Measurements from ENCODE around the gene PDE4D.

Gene PDE4D

GRCh38 chr5:58998544-58998943, 895.0 kb downstream of the PDE4D start:
- TF ChIP-seq FOXP2 (optimal IDR thresholded peaks at IDR 0.05; ENCODE audit: borderline replicate concordance, extremely low read depth, extremely low read length, insufficient read depth), result no peak
- no peak for TF ChIP-seq POLR2AphosphoS5 (IDR thresholded peaks at IDR 0.05; ENCODE audit: low read depth, low read length)
- TF ChIP-seq TAF1 (IDR thresholded peaks at IDR 0.05; ENCODE audit: borderline replicate concordance, insufficient read depth, low read length), result no peak
- TF ChIP-seq, protein P1, sequence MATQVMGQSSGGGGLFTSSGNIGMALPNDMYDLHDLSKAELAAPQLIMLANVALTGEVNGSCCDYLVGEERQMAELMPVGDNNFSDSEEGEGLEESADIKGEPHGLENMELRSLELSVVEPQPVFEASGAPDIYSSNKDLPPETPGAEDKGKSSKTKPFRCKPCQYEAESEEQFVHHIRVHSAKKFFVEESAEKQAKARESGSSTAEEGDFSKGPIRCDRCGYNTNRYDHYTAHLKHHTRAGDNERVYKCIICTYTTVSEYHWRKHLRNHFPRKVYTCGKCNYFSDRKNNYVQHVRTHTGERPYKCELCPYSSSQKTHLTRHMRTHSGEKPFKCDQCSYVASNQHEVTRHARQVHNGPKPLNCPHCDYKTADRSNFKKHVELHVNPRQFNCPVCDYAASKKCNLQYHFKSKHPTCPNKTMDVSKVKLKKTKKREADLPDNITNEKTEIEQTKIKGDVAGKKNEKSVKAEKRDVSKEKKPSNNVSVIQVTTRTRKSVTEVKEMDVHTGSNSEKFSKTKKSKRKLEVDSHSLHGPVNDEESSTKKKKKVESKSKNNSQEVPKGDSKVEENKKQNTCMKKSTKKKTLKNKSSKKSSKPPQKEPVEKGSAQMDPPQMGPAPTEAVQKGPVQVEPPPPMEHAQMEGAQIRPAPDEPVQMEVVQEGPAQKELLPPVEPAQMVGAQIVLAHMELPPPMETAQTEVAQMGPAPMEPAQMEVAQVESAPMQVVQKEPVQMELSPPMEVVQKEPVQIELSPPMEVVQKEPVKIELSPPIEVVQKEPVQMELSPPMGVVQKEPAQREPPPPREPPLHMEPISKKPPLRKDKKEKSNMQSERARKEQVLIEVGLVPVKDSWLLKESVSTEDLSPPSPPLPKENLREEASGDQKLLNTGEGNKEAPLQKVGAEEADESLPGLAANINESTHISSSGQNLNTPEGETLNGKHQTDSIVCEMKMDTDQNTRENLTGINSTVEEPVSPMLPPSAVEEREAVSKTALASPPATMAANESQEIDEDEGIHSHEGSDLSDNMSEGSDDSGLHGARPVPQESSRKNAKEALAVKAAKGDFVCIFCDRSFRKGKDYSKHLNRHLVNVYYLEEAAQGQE (IDR thresholded peaks at IDR 0.05; ENCODE audit: insufficient read depth in 1 of 2, low read depth in 2 of 2, low read length in 2 of 2), result no peak
- TF ChIP-seq SIN3A (IDR thresholded peaks at IDR 0.05; ENCODE audit: borderline replicate concordance, insufficient read depth, low read length), result no peak

DNA sequence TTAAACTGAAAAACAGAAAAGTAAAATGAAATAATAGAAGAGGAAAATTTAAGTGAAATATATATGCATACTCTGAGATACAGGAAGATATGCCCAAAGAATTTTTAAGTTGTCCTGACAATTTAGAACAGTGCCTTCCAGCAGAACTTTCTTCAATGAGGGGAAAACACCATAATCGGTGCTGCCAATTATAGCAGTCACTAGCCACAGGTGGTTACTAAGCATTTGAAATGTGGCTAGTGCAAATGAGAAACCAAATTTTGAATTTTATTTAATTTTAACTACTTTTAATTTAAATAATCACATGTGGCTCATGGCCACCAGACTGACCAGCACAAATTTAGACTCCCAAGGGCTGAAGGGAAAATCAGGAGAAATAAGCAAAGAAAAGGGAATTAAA, 900.1 kb downstream of the PDE4D start:
- TF ChIP-seq FOXP2 (optimal IDR thresholded peaks at IDR 0.05; ENCODE audit: borderline replicate concordance, extremely low read depth, extremely low read length, insufficient read depth) (no peak), POLR2AphosphoS5 (IDR thresholded peaks at IDR 0.05; ENCODE audit: low read depth, low read length) (no peak), SIN3A (IDR thresholded peaks at IDR 0.05; ENCODE audit: borderline replicate concordance, insufficient read depth, low read length) (no peak), TAF1 (IDR thresholded peaks at IDR 0.05; ENCODE audit: borderline replicate concordance, insufficient read depth, low read length) (no peak)
- TF ChIP-seq, protein P1 (IDR thresholded peaks at IDR 0.05; ENCODE audit: insufficient read depth in 1 of 2, low read depth in 2 of 2, low read length in 2 of 2), result no peak

GRCh38 chr5:58988938-58989337, 904.6 kb downstream of the PDE4D start:
- TF ChIP-seq FOXP2 (optimal IDR thresholded peaks at IDR 0.05; ENCODE audit: borderline replicate concordance, extremely low read depth, extremely low read length, insufficient read depth) (no peak), SIN3A (IDR thresholded peaks at IDR 0.05; ENCODE audit: borderline replicate concordance, insufficient read depth, low read length) (no peak), TAF1 (IDR thresholded peaks at IDR 0.05; ENCODE audit: borderline replicate concordance, insufficient read depth, low read length) (no peak), POLR2AphosphoS5 (IDR thresholded peaks at IDR 0.05; ENCODE audit: low read depth, low read length) (no peak)
- TF ChIP-seq, protein P1 (IDR thresholded peaks at IDR 0.05; ENCODE audit: insufficient read depth in 1 of 2, low read depth in 2 of 2, low read length in 2 of 2), result no peak

- TF ChIP-seq SIN3A (IDR thresholded peaks at IDR 0.05; ENCODE audit: borderline replicate concordance, insufficient read depth, low read length), result no peak
- no peak for TF ChIP-seq FOXP2 (optimal IDR thresholded peaks at IDR 0.05; ENCODE audit: borderline replicate concordance, extremely low read depth, extremely low read length, insufficient read depth)
- no peak for TF ChIP-seq TAF1 (IDR thresholded peaks at IDR 0.05; ENCODE audit: borderline replicate concordance, insufficient read depth, low read length)
- TF ChIP-seq, protein P1 (IDR thresholded peaks at IDR 0.05; ENCODE audit: insufficient read depth in 1 of 2, low read depth in 2 of 2, low read length in 2 of 2), result no peak
- TF ChIP-seq POLR2AphosphoS5 (IDR thresholded peaks at IDR 0.05; ENCODE audit: low read depth, low read length), result no peak
These were observed 906.3 kb downstream of the PDE4D start for GRCh38 chr5:58987193-58987592.

DNA sequence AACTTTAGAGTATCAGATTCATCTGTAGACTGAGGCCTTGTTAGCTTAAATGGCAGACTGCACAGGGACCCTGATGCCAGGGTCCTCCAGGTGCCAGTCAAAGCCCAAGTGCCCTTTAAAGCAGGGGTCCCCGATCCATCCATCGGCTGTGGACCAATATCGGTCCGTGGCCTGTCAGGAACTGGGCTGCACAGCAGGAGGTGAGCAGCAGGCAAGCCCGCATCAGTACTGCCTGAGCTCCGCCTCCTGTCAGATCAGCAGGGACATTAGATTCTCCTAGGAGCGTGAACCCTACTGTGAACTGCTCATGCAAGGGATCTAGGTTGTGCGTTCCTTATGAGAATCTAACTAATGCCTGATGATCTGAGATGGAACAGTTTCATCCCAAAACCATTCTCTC, 907.2 kb downstream of the PDE4D start:
- no peak for TF ChIP-seq SIN3A (IDR thresholded peaks at IDR 0.05; ENCODE audit: borderline replicate concordance, insufficient read depth, low read length)
